Measurements from ENCODE around the gene IQGAP3.
A peak's percentile ranks its signal among the peaks of the same experiment; 100 is the strongest.

The IQGAP3 gene

DNA sequence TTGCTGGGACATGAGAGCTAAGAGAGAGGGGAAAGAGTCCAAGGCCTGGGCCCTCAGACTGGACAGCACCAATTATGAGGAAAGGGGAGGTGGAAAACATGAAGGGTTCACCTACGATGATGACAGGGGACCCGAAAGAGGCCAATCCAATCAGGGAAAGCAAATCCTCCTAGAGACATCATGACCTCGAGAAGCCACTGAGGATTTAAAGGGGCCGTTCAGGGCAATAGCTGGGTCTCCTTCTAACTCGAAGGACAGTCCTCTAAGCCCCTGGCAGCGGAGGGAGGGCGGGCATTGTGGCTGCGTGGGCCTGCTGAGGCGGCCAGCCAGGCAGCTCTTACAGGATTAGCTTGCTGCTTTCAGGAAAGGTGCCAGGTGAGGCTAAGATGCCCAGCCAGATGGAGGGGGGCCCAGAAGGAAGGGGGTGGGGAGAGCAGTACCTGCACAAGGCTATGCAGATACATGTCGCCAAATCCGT lies 79.2 kb downstream of the IQGAP3 start:
- no peak for DNase-seq

DNA sequence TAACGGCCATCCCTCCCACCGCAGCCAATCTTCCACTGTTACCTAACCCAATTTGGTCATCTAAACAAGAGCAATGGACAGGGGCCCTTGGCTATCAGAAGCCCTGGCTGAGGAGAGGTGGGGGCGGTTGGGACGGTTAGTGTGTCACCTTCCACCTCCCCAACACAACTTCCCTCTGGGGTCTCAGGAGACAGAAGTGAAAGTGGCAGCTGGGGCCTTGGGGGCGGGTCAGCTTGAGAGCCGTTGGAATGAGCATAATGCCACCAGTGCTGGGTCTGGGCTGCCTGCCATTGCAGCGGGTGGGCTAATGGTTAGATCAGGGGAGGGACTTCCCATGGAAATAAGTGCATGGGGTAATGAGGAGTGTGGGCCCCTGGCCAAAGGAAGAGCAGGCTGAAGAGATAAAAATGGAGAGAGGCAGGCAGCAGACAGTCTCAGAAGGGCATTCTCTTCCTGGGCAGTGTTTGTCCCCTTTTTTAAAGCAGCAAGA lies 79.7 kb downstream of the IQGAP3 start:
- DNase-seq = peak; percentile 38

DNA sequence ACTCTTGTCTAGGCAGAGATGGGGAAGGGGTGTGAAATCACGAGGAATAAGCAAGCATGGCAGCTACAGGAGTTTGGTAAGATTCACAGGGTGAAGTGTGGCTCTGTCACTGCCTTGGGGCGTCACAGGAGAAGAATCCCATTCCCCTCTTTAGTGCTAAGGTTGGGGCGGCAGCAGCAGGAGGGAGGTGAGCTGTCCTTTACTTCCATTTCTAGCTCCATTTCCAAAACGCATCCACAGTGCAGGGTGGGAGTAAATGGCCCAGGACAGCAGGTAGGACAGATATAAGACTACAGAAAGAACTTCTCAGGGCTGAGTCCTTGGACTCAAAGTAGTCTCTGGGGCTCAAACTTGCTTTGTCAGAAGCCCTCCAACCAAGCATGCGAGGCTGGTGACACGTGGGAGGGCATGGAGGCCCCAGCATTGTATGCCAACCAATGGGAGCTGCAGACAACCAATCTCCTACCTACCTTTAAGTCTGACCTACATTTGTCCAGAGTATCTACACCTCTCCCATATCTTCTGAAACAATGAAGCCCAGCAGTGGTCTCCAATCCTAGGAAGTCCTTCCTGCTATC lies 80.3 kb downstream of the IQGAP3 start:
- peak; percentile 41 for DNase-seq

DNA sequence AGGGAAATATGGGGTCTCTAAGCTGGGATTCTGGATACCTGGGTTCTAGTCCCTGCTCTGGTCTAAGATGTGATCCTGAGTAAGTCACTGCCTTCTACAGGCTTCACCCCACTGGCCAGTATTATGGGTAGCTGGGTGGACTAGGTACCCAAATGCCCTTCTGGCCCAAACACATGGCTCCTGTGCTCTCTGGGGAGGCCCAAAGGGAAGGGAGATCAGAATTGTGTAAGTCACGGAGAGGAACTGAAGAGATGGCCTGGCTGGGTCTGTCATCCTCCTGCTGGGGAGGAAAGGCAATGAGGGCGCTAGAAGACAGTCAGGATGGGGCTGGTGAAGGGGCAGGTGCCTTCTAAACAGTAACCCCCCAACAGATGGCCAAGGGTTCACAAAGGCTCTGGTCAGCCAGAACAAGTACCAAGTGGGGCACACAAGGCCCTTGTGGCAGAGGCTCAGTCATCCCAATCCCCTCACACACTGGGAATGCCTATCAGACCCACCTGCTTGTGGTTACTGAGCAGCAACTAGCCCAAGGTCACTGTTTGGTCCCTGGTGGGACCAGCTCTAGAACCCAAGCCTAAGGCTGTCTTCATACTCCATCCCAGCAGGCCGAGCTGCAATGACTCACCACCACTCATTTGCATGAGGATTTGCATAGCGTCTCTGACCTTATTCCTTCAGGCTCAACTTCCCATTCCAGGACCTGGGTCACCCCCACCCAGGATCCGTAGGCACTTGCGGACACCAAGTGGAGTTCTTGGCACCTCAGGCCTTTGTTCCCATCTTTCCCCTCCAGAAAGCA lies 81.0 kb downstream of the IQGAP3 start:
- DNase-seq = no peak

DNA sequence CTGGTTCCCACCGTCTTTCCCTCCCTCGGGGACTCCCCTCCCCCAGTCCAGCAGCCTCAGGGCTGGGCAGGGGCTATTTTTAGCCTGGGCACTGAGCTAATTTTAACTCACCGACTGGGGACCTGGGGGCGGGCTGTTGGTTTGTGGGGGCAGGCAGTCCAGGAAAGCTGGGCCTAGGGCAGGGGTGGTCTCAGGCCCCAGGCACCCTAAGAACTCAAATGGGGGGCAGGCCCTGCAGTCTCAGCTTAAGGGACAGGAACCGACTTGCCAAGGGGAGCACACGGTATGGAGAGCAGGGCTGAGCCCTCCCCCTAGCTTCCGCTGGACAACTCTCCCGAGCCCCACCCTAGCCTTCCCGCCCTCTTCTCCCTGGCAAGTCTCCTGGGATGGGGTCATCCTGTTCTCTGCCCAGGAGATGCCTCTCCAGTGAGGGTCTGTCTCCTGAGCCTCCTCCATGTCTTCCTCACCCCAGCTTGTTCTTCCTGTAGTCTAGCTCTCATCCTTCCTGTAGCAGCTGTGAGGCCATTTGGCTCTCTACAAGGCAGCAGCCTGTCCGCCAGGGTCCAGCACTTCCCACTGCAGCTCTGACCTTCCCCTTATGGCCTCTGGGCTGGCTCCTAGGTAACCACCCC lies 81.8 kb downstream of the IQGAP3 start:
- DNase-seq = peak; percentile 66

DNA sequence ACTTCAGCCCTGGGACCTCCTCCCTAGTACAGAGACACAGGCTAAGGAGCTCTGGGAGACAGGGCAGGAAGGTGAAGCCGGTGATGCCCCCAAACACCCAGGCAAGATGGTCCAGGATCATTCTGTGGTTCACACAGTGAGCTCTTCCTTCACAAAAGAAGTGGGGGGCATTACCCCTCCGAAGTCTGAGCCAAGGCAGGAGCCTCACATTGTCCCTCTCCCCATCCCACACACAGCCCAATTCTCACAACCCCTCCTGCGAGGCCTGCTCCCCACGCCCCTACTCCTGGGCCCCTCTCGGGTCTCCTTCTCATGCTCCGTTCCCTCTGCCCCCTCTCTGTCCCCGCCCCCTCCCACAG lies 82.5 kb downstream of the IQGAP3 start:
- no peak for DNase-seq

DNA sequence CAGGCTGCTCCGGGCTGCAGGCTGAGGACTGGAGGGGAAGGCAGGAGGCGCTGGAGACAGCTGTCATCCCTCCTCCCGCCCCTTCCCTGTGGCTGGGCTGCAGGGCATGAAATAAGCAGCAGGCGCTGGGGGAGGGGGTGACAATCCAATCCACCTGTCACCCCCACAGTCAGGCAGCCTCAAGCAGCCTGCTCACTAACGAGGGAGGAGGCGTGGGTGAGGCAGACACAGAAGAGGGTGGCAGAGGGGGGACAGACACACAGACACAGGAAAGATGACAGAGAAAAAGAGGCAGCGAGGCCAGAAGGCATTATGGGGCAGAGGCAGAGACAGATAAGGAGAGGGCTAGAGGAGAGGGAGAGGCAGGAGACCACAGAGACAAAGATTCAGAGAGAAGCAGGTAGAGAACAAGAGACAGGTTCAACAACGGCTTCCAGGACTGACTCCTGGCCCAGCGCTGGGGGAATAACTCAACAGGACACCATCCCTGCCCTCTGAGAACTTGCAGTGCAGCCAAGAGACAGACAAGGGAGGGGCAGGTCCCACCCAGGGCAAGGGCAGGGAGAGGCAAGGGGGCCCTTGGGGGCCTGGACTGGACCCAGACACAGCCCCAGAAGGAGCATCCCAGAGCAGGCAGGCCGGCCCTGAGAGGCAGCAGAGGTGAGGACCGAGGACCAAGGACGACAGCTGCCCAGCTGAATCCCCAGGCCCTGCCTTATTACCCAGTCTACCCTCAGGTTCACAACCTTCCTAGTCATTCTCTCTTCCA lies 83.0 kb downstream of the IQGAP3 start:
- DNase-seq = peak; percentile 76

DNA sequence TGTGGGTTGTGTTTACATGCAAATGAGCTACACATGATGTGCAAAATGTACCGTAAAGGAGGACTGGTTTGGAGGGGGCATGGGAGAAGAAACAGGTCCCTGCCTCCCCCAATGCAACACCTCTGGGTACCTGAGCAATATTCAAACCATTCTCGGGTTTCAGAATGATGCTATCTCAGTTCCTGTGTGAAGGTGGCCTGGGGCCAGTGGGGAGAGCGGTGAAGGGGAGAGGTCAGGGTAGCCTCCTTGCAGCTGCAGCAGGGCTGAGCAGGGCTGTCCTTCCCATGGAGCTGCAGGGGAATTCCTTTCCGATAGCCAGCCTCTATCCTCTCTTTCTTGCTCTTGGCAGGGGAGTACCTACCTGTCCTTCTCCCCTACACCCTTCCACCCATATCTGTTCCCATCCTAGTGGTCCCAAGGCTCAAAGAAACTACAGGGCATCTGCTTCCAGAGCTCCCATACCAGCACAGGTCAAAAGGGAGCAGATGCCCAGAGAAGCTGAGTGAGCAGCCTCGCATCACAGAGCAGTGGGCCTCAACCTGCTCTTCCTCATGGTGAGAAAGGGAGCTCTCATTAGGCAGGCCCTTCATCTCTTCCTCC lies 83.7 kb downstream of the IQGAP3 start:
- DNase-seq = peak; percentile 71

DNA sequence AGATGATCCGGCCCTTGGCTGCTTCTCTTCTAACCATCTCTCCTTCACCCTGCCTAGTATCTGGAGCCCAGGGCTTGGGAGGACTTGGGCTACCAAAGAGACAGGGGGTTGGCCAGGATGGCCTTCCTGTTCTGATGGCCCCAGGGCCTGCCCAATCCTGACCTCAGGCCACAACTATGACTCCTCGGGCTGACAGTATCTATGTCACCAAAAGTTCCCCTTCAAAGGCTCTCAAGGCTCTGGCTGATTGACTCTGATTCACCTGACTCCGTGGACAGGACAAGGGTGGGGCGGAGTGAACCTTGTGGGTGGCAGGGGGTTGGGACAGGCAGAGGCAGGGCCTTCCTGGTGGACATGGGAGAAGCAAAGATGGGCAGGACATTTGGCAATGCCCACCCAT lies 84.5 kb downstream of the IQGAP3 start:
- DNase-seq = no peak

DNA sequence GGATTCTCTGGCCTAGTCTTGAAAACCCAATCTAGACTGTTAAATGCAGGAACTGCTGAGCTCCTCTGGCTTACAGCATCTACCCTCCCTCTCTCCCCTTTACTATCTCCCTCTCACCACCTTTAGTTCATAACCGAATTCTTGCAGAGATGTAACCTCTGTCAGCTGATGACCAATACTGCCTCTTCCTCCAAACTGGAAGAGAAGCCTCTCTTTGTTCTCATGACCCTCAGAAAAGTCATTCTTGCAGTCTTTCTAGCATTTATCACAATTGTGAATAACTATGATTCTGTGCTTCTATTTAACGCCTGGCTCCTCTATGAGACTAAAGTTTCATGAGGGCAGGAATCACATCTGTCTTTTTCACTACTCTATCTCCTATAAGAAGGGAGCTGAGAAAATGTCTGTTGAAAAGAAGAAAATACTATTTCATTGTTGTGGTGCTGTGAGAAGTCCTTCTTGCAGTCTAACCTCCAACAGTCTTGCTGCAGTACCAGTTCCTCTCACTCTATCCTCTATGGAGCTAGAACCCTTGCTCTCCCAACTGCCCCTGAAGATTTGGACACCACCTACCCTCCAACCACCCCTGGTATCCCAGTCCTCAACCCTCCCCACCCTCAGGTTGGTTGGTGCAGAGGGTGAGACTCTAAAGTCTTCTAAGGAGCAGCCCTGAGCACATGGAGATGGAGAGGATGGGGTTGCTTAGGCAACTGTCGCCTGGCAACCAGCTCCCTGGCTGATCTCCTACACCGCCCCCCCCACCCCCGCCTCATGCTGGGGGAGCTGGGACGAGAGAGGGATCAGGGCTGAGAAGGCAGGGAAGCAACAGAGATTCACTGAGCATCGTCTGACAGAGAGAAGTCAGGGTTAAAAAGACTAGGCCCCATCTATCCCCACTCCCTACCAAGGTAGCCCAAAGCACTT lies 85.7 kb downstream of the IQGAP3 start:
- DNase-seq = no peak

DNA sequence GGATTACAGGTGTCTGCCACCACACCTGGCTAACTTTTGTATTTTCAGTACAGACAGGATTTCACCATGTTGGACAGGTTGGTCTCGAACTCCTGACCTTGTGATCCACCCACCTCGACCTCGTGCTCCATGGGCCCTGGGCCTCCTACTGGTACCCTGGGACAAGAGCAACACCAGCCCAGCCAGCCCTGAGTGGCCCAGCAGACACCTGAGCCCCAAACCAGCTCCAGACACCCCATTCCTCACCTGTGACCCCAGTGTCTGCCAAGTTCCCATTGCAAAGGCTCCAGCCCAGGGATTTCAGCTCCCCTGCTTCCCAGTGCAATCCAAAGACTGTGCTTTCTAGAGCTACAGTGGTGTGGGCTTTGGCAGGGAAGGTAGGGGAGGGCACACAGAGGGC lies 86.4 kb downstream of the IQGAP3 start:
- DNase-seq = no peak

DNA sequence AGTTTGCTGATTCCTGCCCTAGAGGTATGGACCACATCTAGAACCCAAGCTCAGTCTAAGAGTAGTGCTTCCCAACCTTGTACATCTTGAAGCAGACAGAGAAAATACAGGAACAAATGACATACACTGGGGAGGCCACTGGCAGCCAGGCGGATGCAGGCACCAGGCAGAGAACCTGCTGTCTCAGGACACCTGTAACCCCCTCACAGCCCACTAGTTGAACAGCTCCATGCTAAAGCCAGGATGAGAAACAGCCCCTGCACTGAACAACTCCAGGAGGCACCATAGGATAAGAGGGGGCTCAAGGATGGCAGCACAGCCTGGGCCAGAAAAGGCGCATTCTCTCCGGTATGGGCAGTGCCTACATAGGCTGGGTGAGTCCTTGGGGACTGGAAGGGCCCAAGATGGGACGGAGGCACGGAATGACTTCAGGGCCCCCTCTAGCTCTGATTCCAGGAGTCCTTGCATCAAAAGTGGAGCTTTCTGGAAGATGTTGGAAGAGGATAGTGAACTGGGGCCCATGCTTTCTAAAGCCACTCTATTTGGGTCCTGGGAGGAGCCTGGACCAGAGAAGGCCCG lies 87.8 kb downstream of the IQGAP3 start:
- no peak for DNase-seq

DNA sequence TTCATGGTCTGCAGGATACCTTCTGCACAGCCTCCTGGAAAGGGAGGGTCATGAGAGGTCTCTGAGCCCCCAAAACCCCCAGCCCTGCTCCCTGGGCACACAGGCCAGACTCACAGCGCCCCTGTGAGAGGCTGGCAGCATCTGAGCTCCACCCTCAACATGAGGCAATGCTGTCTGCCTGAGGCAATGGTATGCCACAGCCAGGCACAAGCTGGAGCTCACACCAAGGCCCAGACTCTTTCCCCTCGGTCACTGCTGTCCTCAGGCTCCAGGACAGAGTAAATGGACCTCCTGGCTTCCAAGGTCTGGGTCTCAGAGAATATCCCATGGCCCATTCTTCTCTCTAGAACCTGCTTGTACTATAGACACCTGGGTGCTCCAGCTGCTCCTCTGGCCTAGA lies 89.0 kb downstream of the IQGAP3 start:
- DNase-seq = no peak

DNA sequence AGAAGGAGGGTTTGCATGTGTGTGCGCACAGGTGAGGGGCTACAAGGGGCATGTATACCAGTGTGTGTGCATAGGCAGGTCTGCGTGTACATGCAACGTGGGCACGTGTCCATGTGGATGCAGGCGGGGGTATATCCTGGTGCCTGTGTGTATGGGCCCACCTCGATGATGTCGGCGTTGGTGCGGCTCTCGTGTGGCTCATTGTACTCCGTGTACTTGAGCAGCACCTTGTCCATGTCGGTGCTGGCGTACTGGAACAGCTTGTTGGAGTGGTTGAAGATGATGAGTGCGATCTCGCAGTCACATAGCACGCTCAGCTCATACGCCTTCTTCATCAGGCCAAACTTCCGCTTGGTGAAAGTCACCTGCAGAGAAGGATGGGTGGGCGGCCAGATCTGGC lies 90.1 kb downstream of the IQGAP3 start:
- DNase-seq = no peak

DNA sequence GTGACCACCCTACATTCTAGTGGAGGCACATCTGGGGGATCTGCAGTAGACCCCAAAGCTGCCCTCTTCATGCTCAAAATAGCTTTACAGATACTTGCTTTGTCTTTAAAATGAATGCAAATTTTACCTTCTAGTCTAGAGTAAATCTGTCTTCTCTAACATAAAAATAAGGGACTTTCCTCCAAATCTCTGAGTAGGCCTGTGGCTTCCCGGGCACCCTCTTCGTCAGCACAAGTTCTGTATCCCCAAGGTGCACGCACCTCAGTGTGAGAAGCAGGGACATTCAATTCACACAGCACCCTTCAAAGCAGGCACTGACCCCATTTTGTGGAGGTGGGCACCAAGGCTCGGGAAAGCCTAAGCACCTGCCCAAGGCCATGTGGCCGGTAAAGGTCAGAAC lies 90.8 kb downstream of the IQGAP3 start:
- DNase-seq = no peak

DNA sequence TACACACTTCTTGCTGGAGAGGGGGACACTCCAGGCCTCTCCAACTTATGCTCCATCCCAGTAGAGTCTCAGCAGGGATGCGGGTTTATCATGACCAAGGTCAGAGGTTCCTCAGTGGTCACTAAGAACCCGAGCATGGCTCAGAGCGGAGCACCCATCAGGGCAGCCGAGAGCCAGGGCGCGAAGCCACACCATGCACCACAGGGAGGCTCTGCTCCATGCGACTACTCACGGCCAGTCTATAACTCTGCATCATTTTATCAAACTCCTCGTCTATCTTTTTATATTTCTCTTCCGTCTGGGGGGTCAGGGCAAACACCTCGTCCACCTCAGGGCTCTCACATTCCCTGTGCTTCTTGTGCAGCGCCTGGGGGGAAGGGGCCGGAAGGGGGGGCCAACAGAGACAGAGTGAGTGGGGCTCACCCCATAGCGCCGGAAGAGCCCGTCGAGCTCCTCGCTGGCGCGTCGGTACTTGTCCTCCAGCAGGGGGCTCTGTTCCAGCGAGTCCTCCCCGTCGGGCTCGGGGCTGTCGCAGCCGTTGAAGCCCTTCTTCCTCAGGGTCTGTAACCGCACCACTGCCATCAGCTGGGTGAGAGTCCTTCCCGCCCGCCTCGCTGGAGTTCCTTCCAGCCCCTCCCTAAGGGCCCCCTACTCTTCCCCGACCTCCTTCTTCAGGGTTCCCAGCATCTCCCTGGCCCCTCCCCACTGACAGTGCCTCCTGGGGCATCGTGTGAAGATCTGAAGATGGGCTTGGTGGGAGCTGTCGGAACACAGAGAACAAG lies 91.8 kb downstream of the IQGAP3 start:
- DNase-seq = peak; percentile 84

DNA sequence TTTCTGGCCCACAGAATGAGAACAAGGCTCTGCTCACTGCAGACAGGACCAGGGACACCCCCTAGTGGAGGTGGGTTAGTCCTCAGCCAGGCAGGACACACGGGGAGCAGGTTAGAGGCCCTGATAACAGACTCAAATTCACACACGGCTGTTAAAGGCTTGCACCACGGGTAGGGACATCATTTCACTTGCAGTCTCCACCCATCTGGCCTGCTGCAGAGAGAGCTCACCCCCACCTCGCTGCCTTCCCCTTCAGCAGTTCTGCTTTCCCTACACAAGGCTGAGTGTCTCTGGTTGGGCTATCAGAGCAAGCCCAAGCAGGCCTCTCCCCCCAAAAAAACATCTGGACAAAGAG lies 92.4 kb downstream of the IQGAP3 start:
- no peak for DNase-seq

DNA sequence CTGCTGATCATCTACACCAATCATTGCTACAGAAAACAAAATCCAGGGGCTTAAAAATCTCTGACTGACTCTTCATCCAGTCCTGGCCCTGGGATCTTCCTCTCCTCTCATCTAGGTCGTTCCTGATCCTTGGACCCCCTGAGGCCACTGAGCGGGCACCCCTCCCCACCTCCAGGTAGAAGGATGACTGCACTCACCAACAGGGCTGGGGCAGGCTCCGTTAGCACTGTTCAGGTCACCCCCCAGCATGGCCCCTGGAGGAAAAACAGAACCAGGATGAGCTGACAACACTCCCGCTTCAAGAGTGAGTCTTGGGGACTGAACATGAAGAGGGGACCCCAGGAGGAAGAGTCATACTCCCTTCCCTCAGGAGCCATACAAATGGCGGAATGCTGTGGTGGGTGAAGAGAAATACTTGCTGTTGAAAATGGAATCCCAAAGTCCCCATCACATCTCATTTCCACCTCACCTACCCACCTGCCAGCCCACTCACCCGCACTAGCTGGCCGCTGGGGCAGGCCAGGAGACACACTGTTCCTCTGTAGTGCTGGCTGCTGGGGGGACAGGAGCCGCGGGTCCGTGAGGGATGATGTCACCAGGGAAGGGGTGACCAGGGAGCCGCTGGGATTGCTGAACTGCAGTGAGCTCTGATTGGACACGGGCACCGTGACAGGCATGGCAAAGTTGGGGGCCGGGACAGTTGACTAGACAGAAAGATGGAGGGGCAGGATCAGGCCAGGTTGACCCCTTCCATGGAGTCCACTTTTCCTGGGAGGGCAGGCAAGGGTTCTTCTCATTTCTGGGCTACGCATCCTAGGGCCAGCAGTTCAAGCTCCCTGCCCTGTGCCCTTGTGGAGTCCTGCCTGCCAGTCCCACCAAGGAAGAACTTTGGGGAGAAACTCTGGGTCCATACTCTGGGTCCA lies 93.0 kb downstream of the IQGAP3 start:
- DNase-seq = no peak

DNA sequence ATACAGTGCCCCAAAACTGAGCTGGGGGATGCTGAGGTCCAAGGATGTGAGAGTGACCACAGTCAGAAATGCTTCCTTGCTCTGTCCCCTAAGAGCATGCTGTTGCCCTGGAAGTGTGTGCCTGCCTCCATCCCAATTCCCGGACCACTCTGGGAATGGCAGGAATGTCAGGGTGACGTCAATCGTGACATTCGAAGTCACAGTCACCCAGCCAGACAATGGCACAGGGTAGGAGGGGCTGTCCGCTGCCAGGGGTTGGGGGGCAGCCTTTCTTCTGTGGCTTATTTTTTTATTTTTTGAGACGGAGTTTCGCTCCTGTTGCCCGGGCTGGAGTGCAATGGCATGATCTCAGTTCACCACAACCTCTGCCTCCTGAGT lies 94.1 kb downstream of the IQGAP3 start:
- no peak for DNase-seq

All from islet precursor cell (in vitro differentiated cells).